K562 (cell line): ENCODE measurements around the gene AICDA. TPM values are rescaled to one million over a fixed set of nuclear protein-coding genes. Genes with fewer than 3 reads are reported as not detected.

ENCODE experiments used
- ATAC-seq: fragments of 200-7000 bp; cut with Tn5 transposase; 3 replicates; pipeline ENCODE4 v1.9.1; 2020; ENCODE audit warnings: moderate library complexity
- BruUV-seq: library from RNA; stranded (reverse); fragments of 400-500 nt; replicated peaks from 2 replicates; lab custom pipeline; 2021; lab: Mats Ljungman, UMichigan
- CTCF ChIA-PET: fragments of 300-600 bp; formaldehyde crosslinking; extraction: SDS; loops from one replicate; lab custom pipeline; 2021; ENCODE audit warnings: low intra/inter-chr PET ratio; lab: Yijun Ruan, JAX
- POLR2A ChIA-PET: fragments of 300-600, 350-650 bp; sonication (Branson Sonifier 250); formaldehyde crosslinking; extraction: SDS; loops from one replicate; lab custom pipeline; 2021; ENCODE audit warnings: antibody characterized with exemption, inconsistent platforms; lab: Yijun Ruan, JAX
- DNase-seq, 4 experiments: peaks; one replicate each; pipeline versions ENCODE4 v3.0.0 to v3.0.0-alpha.2; 2011 to 2018; ENCODE audit warnings: low spot score in 3 of 4, mixed read lengths in 3 of 4; ENCODE audit errors: extremely low read depth in 1 of 4
- FAIRE-seq: peaks from 2 replicates; lab custom pipeline; 2011; peaks lifted over from hg19 to GRCh38; lab: Jason Lieb, UNC
- H2AFZ ChIP-seq: 2 replicates; pipeline ENCODE4 v1.6.0; 2011; ENCODE audit warnings: low read depth, low read length, control low read depth, inconsistent platforms
- H3K27ac ChIP-seq: fragments of 200-600 bp; 3 replicates; pipeline ENCODE4 v1.8.0; 2011; ENCODE audit warnings: low read depth, mild to moderate bottlenecking, control low read depth, inconsistent platforms, low read length, moderate library complexity, mixed read lengths; ENCODE audit errors: extremely low read depth
- H3K27me3 ChIP-seq, 2 experiments: fragments of 300-600 bp in 1 of 2; 2 replicates in 1 of 2; 3 replicates in 1 of 2; pipeline versions ENCODE4 v1.6.0 to v1.8.0; 2011; ENCODE audit warnings: inconsistent platforms in 2 of 2, low read length in 2 of 2, mild to moderate bottlenecking in 1 of 2, mixed read lengths in 1 of 2, moderate library complexity in 1 of 2; ENCODE audit not compliant: control insufficient read depth in 2 of 2, insufficient read depth in 2 of 2
- H3K36me3 ChIP-seq: fragments of 300-600 bp; 3 replicates; pipeline ENCODE4 v1.8.0; 2011; ENCODE audit warnings: mild to moderate bottlenecking, low read length, inconsistent platforms; ENCODE audit not compliant: control insufficient read depth, insufficient read depth
- H3K4me1 ChIP-seq, 2 experiments: fragments of 200-600 bp in 1 of 2; replicated peaks in 1 of 2; 2 replicates in 1 of 2; 3 replicates in 1 of 2; pipeline versions ENCODE4 v1.5.1 to v1.8.0; 2011; ENCODE audit warnings: inconsistent platforms in 2 of 2, low read length in 2 of 2, mild to moderate bottlenecking in 1 of 2, mixed read lengths in 1 of 2, moderate library complexity in 1 of 2; ENCODE audit not compliant: control insufficient read depth in 2 of 2, insufficient read depth in 2 of 2
- H3K4me2 ChIP-seq: 2 replicates; pipeline ENCODE4 v1.6.1; 2011; ENCODE audit warnings: low read length, control low read depth, inconsistent platforms, mixed read lengths; ENCODE audit not compliant: insufficient read depth
- H3K4me3 ChIP-seq: fragments of 200-600 bp; sonication (generic), shearing (Covaris generic); 2 replicates; pipeline ENCODE4 v1.5.1; 2016; ENCODE audit warnings: control low read depth, inconsistent platforms
- H3K79me2 ChIP-seq: fragments of 200-600 bp; 3 replicates; pipeline ENCODE4 v1.8.0; 2011; ENCODE audit warnings: low read length, inconsistent platforms; ENCODE audit not compliant: control insufficient read depth, insufficient read depth
- H3K9ac ChIP-seq, 2 experiments: 2 replicates each; pipeline versions ENCODE4 v1.6.0 to v1.6.1; 2011; ENCODE audit warnings: low read depth in 2 of 2, low read length in 2 of 2, control low read depth in 1 of 2, inconsistent platforms in 1 of 2, mild to moderate bottlenecking in 1 of 2, mixed read lengths in 1 of 2; ENCODE audit not compliant: insufficient read depth in 1 of 2
- H3K9me1 ChIP-seq: one replicate; pipeline ENCODE4 v1.6.0; 2011; ENCODE audit warnings: inconsistent platforms, mild to moderate bottlenecking, low read length, moderate library complexity; ENCODE audit not compliant: control insufficient read depth, insufficient read depth
- H3K9me3 ChIP-seq: replicated peaks from 2 replicates; pipeline ENCODE4 v1.5.1; 2011; ENCODE audit warnings: low read depth, low read length, inconsistent platforms; ENCODE audit not compliant: control insufficient read depth, insufficient read depth
- H4K20me1 ChIP-seq: replicated peaks from 2 replicates; pipeline ENCODE4 v1.6.1; 2011; ENCODE audit warnings: low read length, inconsistent platforms, mixed read lengths; ENCODE audit not compliant: control insufficient read depth, insufficient read depth
- ATF1 ChIP-seq, 2 experiments: fragments of 450-650 bp in 1 of 2; IDR thresholded peaks; 2 replicates each; pipeline ENCODE4 v1.6.1; 2016; ENCODE audit warnings: missing compliant biosample characterization in 1 of 2, missing genetic modification characterization in 1 of 2
- CTBP1 ChIP-seq: fragments of 450-650 bp; IDR thresholded peaks from 2 replicates; pipeline ENCODE4 v1.6.1; 2016; ENCODE audit warnings: borderline replicate concordance
- HDAC1 ChIP-seq, 2 experiments: fragments of 450-650 bp; IDR thresholded peaks; 2 replicates each; pipeline ENCODE4 v1.6.1; 2016 to 2017; ENCODE audit warnings: inconsistent platforms in 1 of 2, mild to moderate bottlenecking in 1 of 2, moderate library complexity in 1 of 2
- KAT8 ChIP-seq: fragments of 450-650 bp; IDR thresholded peaks from 2 replicates; pipeline ENCODE4 v1.6.1; 2016; ENCODE audit warnings: low read depth, mild to moderate bottlenecking
- MECOM ChIP-seq: fragments of 250-450 bp; sonication (Bioruptor Pico); IDR thresholded peaks from 2 replicates; pipeline ENCODE4 v1.8.0; 2022; ENCODE audit warnings: inconsistent platforms
- SAFB2 ChIP-seq: fragments of 200-400 bp; formaldehyde crosslinking; IDR thresholded peaks from 2 replicates; pipeline ENCODE4 v1.6.1; 2018; ENCODE audit warnings: borderline replicate concordance, low read length, low read depth, moderate library complexity; ENCODE audit not compliant: severe bottlenecking
- TBL1XR1 ChIP-seq, 2 experiments: IDR thresholded peaks; 2 replicates each; pipeline ENCODE4 v1.6.1; 2012; ENCODE audit warnings: improper control_type of control experiment in 2 of 2, low read length in 2 of 2, mild to moderate bottlenecking in 1 of 2
- ZNF174 ChIP-seq: fragments of 250-450 bp; sonication (Bioruptor Pico); IDR thresholded peaks from 2 replicates; pipeline ENCODE4 v1.4.0; 2020; ENCODE audit warnings: mild to moderate bottlenecking
- WGBS: fragments of 100-300 bp; shearing (Covaris generic); methylation state at CpG from one replicate; pipeline ENCODE4 v1.1.6; 2016; ENCODE audit warnings: low coverage, mixed read lengths; ENCODE audit not compliant: insufficient coverage; ENCODE audit errors: missing lambda C conversion rate; 5-methylcytosine and 5-hydroxymethylcytosine counted together
- in situ Hi-C: fragments of 300-500 bp; cut with MboI; formaldehyde crosslinking; loops from 4 replicates; pipeline ENCODE4 v1.15.0; 2018; ENCODE audit warnings: inconsistent platforms, mixed read lengths
- intact Hi-C: fragments of 100-400 bp; cut with micrococcal nuclease; formaldehyde crosslinking; loops from 2 replicates; pipeline ENCODE4 v1.14.2; 2022
- polyA plus RNA-seq, 8 experiments: library from polyadenylated mRNA; depleted of rRNA in 4 of 8; stranded (reverse) in 5 of 8; unstranded in 3 of 8; fragments of >200 nt; fragmentation: Nextera tagmentation in 2 of 8; fragmentation: Illumina TruSeq in 1 of 8; extraction: Ambion mirVana in 2 of 8; extraction: Trizol in 1 of 8; gene quantifications; 2 replicates each; pipeline versions ENCODE4 v1.2.1 to v1.2.3, GENCODE V29; 2011 to 2014; ENCODE audit warnings: inconsistent platforms in 1 of 8, missing spikeins in 1 of 8
- total RNA-seq, 7 experiments: library from RNA; depleted of rRNA in 6 of 7; stranded (reverse); fragments of >200 nt in 6 of 7; fragmentation: Illumina TruSeq in 2 of 7; extraction: Trizol in 2 of 7; gene quantifications; 2 replicates each; pipeline versions ENCODE4 v1.2.1 to v1.2.3, GENCODE V29; 2011 to 2021; ENCODE audit warnings: low replicate concordance in 1 of 7
- TF ChIP-seq, protein P1 (sequence below): fragments of 450-650 bp; IDR thresholded peaks from 2 replicates; pipeline ENCODE4 v1.6.1; 2018; ENCODE audit warnings: mild to moderate bottlenecking, low read depth; ENCODE audit not compliant: partially characterized antibody
- TF ChIP-seq, protein P2 (sequence below): sonication (generic); formaldehyde crosslinking; IDR thresholded peaks from 2 replicates; pipeline ENCODE4 v1.8.1; 2023; ENCODE audit warnings: missing genetic modification reagents, mild to moderate bottlenecking, borderline replicate concordance

The AICDA gene
- total and polyA plus RNA-seq, 9 of the 15 experiments (the other 6 are each of a cell fraction or from before 2014, with no cell fraction given): not detected

DNA sequence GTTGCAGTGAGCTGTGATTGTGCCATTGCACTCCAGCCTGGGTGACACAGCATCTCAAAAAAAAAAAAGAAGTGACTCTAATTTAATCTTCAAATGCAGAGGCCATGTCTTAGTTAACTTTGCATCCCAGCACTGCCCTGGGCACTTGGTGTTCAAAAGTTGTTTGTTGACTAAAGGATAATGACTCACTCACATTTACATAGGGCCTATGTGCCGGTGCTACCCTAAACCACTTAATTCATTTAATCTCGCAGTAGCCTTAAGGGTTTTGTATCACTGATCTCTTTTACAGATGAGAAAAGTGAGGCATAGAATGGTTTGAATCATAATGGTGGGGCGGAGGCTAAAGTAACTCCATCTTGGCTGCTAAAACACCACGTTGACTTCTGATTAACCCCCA, 26.3 kb upstream of the AICDA start:
- intact Hi-C loops: no loop called here
- FAIRE-seq: no peak
- POLR2A ChIA-PET: interaction anchor here (0.6 kb wide), 1 partner anchor 30 kb away, joined by 4 read pairs; no protein-coding TSS in a partner anchor
- no peaks in the 10 kb centered on the region for H3K36me3 ChIP-seq
- BruUV-seq: no TSS peak
- H3K79me2 ChIP-seq: no peaks in the 10 kb centered on the region
- CTCF ChIA-PET: no interaction called here
- peaks cover 10 to 28% of the 10 kb centered on the region in 2 experiments; a peak in 3 of 5 replicates for H3K27me3 ChIP-seq
- no peak for DNase-seq
- no peak overlapping the region for H3K27ac ChIP-seq
- no peak for ATAC-seq
- no peak overlapping the region for H3K4me2 ChIP-seq
- H2AFZ ChIP-seq: no peak overlapping the region
- H3K4me1 ChIP-seq: no peaks in the 10 kb centered on the region
- 0% methylated on average over 4 of the region's 4 CpGs for WGBS
- H3K9me1 ChIP-seq: no peaks in the 10 kb centered on the region
- in situ Hi-C loops: no loop called here
- no peaks in the 10 kb centered on the region for H4K20me1 ChIP-seq
- H3K9me3 ChIP-seq: no peaks in the 10 kb centered on the region
- H3K4me3 ChIP-seq: no peak overlapping the region
- no peak overlapping the region for H3K9ac ChIP-seq
- no peak for TF ChIP-seq ZNF174
- TF ChIP-seq, protein P1, sequence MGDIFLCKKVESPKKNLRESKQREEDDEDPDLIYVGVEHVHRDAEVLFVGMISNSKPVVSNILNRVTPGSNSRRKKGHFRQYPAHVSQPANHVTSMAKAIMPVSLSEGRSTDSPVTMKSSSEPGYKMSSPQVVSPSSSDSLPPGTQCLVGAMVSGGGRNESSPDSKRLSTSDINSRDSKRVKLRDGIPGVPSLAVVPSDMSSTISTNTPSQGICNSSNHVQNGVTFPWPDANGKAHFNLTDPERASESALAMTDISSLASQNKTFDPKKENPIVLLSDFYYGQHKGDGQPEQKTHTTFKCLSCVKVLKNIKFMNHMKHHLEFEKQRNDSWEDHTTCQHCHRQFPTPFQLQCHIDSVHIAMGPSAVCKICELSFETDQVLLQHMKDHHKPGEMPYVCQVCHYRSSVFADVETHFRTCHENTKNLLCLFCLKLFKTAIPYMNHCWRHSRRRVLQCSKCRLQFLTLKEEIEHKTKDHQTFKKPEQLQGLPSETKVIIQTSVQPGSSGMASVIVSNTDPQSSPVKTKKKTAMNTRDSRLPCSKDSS: no peak

DNA sequence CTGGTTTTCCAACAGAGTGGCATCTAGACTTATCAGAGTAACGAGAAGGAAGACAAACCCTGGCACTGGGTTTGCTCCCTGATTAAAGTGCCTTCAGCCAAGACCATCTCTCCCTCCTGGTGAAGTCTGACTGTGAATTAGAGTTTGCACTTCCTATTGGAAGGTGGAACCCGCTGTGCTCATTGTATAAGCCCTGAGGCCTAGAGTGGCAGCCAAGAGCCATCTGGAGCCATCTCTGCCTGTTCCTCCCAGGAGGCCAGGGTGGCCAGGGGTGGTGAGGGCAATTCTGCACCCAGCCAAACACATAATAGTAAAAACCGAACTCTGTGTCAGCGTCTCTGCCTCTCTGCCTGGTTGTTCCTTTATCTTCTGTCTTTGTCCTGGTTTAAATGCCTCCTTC, 25.0 kb upstream of the AICDA start:
- 4% methylated on average over 4 of the region's 4 CpGs for WGBS
- ChIA-PET CTCF (no interaction called here), POLR2A (no interaction called here)
- intact Hi-C loops: no loop called here
- Histone ChIP-seq H3K36me3 (no peaks in the 10 kb centered on the region), H3K9me3 (no peaks in the 10 kb centered on the region), H3K9ac (no peak overlapping the region), H3K9me1 (no peaks in the 10 kb centered on the region), H3K4me3 (no peak overlapping the region), H3K27me3 (peaks cover 10 to 33% of the 10 kb centered on the region in 2 experiments; a peak in 3 of 5 replicates), H3K27ac (no peak overlapping the region), H3K4me2 (no peak overlapping the region), H3K79me2 (no peaks in the 10 kb centered on the region), H2AFZ (no peak overlapping the region), H4K20me1 (no peaks in the 10 kb centered on the region), H3K4me1 (no peaks in the 10 kb centered on the region)
- in situ Hi-C loops: no loop called here
- no TSS peak for BruUV-seq
- DNase-seq: no peak
- ATAC-seq: no peak
- FAIRE-seq: no peak
- TF ChIP-seq TBL1XR1 (IDR thresholded peaks at IDR 0.05; ENCODE audit: low read length in 2 of 2) (no peak), CTBP1 (no peak), MECOM (CRISPR knock-in tag) (no peak), HDAC1 (IDR thresholded peaks at IDR 0.05) (no peak), SAFB2 (no peak), KAT8 (no peak), ATF1 (CRISPR knock-in tag; IDR thresholded peaks at IDR 0.05) (no peak), ATF1 (tag; IDR thresholded peaks at IDR 0.05) (no peak)
- TF ChIP-seq, protein P2, sequence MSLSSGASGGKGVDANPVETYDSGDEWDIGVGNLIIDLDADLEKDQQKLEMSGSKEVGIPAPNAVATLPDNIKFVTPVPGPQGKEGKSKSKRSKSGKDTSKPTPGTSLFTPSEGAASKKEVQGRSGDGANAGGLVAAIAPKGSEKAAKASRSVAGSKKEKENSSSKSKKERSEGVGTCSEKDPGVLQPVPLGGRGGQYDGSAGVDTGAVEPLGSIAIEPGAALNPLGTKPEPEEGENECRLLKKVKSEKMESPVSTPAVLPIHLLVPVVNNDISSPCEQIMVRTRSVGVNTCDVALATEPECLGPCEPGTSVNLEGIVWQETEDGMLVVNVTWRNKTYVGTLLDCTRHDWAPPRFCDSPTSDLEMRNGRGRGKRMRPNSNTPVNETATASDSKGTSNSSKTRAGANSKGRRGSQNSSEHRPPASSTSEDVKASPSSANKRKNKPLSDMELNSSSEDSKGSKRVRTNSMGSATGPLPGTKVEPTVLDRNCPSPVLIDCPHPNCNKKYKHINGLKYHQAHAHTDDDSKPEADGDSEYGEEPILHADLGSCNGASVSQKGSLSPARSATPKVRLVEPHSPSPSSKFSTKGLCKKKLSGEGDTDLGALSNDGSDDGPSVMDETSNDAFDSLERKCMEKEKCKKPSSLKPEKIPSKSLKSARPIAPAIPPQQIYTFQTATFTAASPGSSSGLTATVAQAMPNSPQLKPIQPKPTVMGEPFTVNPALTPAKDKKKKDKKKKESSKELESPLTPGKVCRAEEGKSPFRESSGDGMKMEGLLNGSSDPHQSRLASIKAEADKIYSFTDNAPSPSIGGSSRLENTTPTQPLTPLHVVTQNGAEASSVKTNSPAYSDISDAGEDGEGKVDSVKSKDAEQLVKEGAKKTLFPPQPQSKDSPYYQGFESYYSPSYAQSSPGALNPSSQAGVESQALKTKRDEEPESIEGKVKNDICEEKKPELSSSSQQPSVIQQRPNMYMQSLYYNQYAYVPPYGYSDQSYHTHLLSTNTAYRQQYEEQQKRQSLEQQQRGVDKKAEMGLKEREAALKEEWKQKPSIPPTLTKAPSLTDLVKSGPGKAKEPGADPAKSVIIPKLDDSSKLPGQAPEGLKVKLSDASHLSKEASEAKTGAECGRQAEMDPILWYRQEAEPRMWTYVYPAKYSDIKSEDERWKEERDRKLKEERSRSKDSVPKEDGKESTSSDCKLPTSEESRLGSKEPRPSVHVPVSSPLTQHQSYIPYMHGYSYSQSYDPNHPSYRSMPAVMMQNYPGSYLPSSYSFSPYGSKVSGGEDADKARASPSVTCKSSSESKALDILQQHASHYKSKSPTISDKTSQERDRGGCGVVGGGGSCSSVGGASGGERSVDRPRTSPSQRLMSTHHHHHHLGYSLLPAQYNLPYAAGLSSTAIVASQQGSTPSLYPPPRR (CRISPR knock-in tag): no peak
